Activated naive CD4-positive, alpha-beta T cell treated with anti-CD3 and anti-CD28 coated beads, Interleukin-2, amount 10 ng/mL, durations not matched to agents 7 days and 5 days (primary cell): ENCODE results near the gene CD33.

Experiments
- CTCF ChIA-PET: fragments of 350-600 bp; sonication (Branson Sonifier 250); formaldehyde crosslinking; loops from one replicate; lab custom pipeline; 2021; ENCODE audit warnings: antibody characterized with exemption; lab: Charles Lee
- DNase-seq: peaks from one replicate; pipeline ENCODE4 v3.0.0-alpha.2; 2020
- H3K27ac Mint-ChIP-seq: one replicate; pipeline ENCODE4 v1.8.0; 2021; ENCODE audit warnings: mild to moderate bottlenecking, moderate library complexity, mixed read lengths
- H3K27me3 Mint-ChIP-seq: one replicate; pipeline ENCODE4 v1.8.0; 2021; ENCODE audit warnings: mild to moderate bottlenecking, mixed read lengths
- H3K36me3 Mint-ChIP-seq: one replicate; pipeline ENCODE4 v1.8.0; 2021; ENCODE audit warnings: mixed read lengths
- H3K4me1 Mint-ChIP-seq: one replicate; pipeline ENCODE4 v1.8.0; 2021; ENCODE audit warnings: mixed read lengths
- H3K4me3 Mint-ChIP-seq: one replicate; pipeline ENCODE4 v1.8.0; 2021; ENCODE audit warnings: mild to moderate bottlenecking, moderate library complexity, mixed read lengths
- H3K9me3 Mint-ChIP-seq: one replicate; pipeline ENCODE4 v1.8.0; 2021; ENCODE audit warnings: mixed read lengths

The CD33 gene

DNA sequence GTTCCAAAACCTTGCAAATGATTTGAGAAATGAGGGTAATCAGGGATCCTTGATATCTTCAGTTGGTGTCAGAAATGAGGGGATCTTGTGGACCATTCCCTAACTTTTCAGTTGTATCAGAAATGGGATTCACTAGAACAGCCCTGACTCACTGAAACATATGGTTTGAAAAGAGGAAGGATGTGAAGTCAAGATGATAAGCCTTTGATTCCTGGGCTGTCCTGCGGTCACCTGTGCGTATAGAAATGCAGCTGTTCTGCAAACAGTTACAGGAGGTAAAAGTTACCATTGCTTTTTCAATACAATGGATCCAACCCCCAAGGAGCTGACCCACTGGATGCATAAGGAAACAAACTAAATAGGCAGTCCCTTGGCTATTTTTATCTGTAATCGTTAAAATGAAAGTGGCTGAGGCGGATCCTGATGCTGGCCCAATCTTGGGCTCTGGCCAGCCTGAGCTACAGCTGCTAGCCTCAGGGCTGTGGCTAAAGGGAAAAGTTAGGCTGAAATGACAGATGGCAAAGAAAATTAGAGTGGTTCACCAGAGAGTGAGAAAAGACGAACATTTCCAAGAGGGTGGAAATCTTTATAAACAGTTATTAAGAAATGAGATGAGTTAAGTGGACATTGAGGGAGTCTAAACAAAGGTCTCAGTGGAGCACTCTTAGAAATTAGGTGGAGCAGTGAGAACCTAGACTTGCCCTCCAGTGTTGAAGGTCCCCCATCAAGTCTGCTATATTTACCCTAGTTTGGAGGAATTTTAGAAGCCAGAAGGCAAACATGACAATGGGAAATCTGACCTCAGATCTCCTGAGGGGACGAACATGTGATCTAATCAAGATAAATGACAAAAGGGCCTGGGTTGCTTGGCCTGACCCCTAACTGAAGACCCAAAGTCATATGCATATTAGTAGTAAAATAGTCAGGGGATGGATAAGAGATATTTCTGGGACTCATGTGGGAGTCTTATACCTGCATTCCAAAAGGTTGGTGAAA is 33.6 kb downstream of the CD33 start:
- CTCF ChIA-PET, result interaction anchor here (0.9 to 5.4 kb wide), 15 partner anchors 11 to 238 kb away, joined by 3 to 125 read pairs (median 3); no protein-coding TSS in a partner anchor
- no peaks in the 10 kb centered on the region for H3K36me3 Mint-ChIP-seq
- peaks cover 10% of the 10 kb centered on the region for H3K27me3 Mint-ChIP-seq
- H3K9me3 Mint-ChIP-seq, result peaks cover 4% of the 10 kb centered on the region
- peaks cover 52% of the 10 kb centered on the region for H3K4me1 Mint-ChIP-seq
- DNase-seq, result peak; percentile 49
- H3K27ac Mint-ChIP-seq, result peak overlapping the region; percentile 76
- H3K4me3 Mint-ChIP-seq, result peak overlapping the region; percentile 35

DNA sequence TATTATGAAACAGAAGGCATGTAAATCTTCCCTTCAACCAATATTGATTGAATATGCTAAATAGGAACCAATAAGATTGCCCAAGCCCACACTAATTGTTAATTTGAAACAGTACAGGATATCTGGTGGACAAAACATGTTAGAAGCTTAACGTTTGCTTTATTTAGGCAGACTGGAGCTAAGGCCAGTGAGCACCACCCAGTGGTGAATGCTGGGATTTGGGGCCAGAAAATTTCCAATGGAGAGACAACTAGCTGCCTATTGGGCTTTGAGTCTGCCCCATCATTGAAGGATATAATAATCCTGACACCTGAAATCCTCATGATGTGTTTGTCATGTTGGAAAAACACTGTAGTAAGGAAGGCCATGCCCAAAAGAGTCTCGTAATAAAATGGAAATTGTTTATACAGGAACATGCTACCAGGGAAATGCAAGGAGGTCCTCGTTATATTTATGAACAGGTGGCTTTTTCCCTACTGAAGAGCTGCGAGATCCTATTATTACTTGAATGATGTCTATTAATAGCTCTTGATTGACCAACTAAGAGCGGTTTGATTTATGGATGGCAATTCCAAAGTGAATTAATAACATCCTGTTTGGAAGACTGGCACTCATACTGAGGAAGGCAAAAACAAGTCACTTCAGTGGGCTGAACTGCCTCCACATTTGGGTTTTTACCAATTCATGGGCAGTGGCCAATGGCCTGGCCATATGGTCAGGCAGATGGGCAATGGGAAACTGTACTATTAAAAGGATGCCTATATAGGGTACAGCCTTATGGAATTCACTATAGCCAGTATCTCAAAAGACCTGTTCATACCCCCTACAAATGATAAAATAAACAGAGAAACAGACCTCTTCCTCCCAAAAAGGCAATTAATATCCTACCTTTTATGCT is 34.7 kb downstream of the CD33 start:
- H3K4me1 Mint-ChIP-seq, result peaks cover 40% of the 10 kb centered on the region
- no peak overlapping the region for H3K27ac Mint-ChIP-seq
- H3K9me3 Mint-ChIP-seq, result peaks cover 4% of the 10 kb centered on the region
- no peaks in the 10 kb centered on the region for H3K36me3 Mint-ChIP-seq
- H3K27me3 Mint-ChIP-seq, result peaks cover 19% of the 10 kb centered on the region
- H3K4me3 Mint-ChIP-seq, result no peak overlapping the region
- peak; percentile 77 for DNase-seq
- CTCF ChIA-PET, result interaction anchor here (0.6 to 5.4 kb wide), 16 partner anchors 11 to 239 kb away, joined by 3 to 125 read pairs (median 3); no protein-coding TSS in a partner anchor

DNA sequence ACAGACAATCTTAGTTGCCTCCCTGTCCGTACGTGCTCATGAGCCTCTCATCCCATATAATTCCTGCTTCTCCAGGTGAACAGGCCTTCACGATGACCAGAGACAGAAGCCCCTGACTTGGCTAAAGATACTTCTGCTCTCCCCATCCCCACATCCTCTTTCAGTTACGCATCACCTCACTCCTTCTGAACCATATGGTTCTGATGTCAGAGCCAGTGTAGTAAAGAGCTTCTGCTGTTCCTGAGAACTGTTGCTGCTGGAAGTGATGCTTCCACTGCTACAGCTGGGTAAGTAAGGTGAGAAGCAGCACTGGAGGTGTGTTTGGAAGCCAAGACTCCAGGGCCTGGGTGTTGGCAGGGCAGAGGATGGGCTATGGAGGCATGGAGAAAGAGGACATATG is 38.9 kb downstream of the CD33 start:
- H3K9me3 Mint-ChIP-seq, result no peaks in the 10 kb centered on the region
- DNase-seq, result no peak
- no peak overlapping the region for H3K27ac Mint-ChIP-seq
- no peak overlapping the region for H3K4me3 Mint-ChIP-seq
- H3K36me3 Mint-ChIP-seq, result no peaks in the 10 kb centered on the region
- peaks cover 37% of the 10 kb centered on the region for H3K27me3 Mint-ChIP-seq
- CTCF ChIA-PET, result interaction anchor here (0.6 to 2.9 kb wide), 3 partner anchors 11 to 106 kb away, joined by 3 to 12 read pairs (median 3); no protein-coding TSS in a partner anchor
- peaks cover 10% of the 10 kb centered on the region for H3K4me1 Mint-ChIP-seq

DNA sequence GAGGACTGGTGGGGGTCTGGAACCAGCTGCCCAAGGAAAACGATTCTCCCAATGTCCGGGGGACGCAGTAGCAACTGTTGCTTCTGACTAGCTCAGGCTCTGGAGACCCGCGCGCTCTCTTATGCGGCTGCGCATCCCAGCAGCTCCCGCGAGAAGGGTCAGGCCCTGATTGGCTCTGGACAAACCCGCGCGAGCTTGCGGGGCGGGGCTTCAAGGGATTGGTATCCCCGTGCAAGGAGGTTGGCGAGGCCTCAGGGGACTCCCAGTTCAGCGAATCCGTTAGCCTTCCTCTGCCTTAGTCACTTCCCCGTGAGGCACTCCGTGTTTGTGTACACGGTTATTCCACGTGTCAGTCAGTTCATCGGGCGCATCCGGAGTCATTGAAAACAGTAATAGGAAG is 46.2 kb downstream of the CD33 start:
- H3K4me3 Mint-ChIP-seq, result no peak overlapping the region
- peaks cover 37% of the 10 kb centered on the region for H3K27me3 Mint-ChIP-seq
- no peak for DNase-seq
- CTCF ChIA-PET, result interaction anchor here (2.7 kb wide), 1 partner anchor 11 kb away, joined by 13 read pairs; no protein-coding TSS in a partner anchor
- peaks cover 26% of the 10 kb centered on the region for H3K4me1 Mint-ChIP-seq
- H3K36me3 Mint-ChIP-seq, result no peaks in the 10 kb centered on the region
- H3K9me3 Mint-ChIP-seq, result no peaks in the 10 kb centered on the region
- no peak overlapping the region for H3K27ac Mint-ChIP-seq

DNA sequence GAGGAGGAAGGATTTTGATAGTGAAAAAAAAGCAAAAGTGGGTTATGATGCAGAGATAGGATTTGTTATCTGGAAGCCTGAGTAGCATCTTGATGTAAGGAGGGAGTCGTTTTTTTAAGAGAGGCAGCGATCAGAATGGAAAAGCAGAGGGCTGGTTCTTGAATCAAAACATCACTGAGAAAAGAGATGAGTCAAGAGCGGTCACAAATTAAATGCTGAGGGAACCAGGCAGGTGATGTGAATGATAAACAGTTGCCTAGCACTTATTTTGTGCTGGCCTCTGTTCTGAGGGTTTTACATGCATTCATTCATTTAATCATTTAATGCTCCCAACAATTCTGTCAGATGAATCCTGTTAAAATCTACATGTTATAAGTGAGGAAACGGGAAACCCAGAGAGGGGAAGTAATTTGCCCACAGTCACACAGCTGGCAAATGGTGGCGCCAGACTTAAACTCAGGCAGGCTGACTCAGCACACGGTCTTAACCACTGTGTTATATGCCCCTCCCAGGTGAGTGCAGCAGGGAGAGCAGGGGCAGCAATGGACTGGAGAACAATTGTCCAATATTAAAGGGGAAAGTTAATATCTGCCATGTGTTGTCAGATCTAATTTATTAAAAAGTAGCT is 47.4 kb downstream of the CD33 start:
- CTCF ChIA-PET, result no interaction called here
- peak; percentile 51 for DNase-seq
- no peaks in the 10 kb centered on the region for H3K36me3 Mint-ChIP-seq

DNA sequence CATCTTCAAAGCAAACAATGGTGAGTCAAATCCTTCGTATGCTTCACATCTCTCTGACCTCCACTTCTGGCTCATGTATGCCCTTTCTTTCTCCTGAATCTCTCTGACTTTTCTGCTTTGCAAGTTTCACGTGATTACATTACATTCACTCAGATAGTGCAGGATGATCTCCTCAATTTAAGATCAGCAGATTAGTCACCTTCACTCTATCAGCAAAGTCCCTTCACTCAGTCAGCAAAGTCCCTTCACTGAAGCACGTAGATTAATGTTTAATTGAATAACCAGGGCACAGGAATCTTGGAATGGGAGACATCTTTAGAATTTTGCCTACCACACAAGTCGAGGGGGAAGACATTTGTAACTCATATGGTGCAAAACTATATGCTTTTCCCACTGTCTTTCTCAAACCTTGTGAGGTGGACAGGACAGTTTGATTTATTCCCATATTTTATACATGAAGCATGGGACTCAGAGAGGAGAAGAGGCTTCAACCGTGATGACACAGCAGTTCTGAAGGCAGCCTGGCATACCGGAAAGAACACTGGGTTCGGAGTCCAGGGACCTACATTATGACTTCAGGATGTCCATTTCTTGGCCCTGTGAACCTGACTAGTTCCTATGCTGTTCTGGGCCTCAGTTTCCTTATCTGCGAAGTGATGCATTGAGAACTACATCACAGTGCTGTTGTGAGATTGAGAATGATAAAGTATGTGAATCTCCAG is 49.3 kb downstream of the CD33 start:
- no peaks in the 10 kb centered on the region for H3K36me3 Mint-ChIP-seq
- no peak overlapping the region for H3K4me3 Mint-ChIP-seq
- peaks cover 23% of the 10 kb centered on the region for H3K4me1 Mint-ChIP-seq
- H3K27me3 Mint-ChIP-seq, result peaks cover 44% of the 10 kb centered on the region
- DNase-seq, result no peak
- H3K9me3 Mint-ChIP-seq, result no peaks in the 10 kb centered on the region
- CTCF ChIA-PET, result no interaction called here
- H3K27ac Mint-ChIP-seq, result no peak overlapping the region

More for the DNA sequence above, 47.4 kb downstream of the CD33 start:
- Mint-ChIP-seq H3K4me1 (peaks cover 23% of the 10 kb centered on the region), H3K9me3 (no peaks in the 10 kb centered on the region), H3K27ac (peak overlapping the region; percentile 84), H3K27me3 (peaks cover 34% of the 10 kb centered on the region), H3K4me3 (peak overlapping the region; percentile 22)

DNA sequence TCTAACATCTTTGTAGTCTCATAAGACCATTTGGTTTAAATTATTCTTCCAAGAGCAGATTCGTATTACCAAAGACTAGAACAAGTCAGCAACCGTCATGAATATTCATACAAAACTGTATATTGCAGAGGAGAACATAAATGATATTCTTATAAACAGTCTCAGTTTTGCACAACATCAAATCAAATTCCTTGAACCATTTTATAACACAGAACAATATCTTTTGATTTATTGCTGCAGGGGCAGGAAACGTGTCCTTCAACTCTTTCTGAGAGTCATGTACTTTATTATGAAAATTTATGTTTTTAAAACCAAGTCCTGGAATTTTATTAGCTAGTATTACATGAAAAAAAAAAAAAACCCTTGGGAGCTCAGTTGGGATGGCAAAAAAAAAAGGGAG is 52.2 kb downstream of the CD33 start:
- Mint-ChIP-seq H3K36me3 (no peaks in the 10 kb centered on the region), H3K27me3 (peaks cover 53% of the 10 kb centered on the region), H3K9me3 (no peaks in the 10 kb centered on the region), H3K27ac (no peak overlapping the region), H3K4me3 (no peak overlapping the region), H3K4me1 (peaks cover 17% of the 10 kb centered on the region)
- CTCF ChIA-PET, result no interaction called here
- DNase-seq, result no peak

DNA sequence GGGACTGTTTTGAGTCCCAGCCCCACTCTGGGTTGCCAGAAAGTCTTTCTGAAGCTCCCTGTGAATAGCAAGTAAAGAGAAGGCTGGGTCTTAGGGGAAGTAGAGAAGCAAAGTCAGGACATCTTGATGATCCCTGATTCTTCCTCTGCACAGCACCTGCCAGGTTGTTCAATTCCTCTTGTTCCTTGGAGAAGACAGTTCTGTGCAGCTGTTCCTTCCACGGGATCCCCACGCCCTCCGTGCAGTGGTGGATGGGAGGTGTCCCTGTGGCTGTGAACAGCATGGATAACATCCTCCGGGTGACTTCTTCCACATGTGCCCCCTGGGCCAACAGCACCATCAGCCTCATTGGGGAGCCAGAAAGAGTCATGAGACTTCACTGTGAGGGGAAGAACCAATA is 57.5 kb downstream of the CD33 start:
- H3K4me1 Mint-ChIP-seq, result no peaks in the 10 kb centered on the region
- H3K27ac Mint-ChIP-seq, result no peak overlapping the region
- CTCF ChIA-PET, result interaction anchor here (0.8 kb wide), 1 partner anchor 23 kb away, joined by 3 read pairs; no protein-coding TSS in a partner anchor

DNA sequence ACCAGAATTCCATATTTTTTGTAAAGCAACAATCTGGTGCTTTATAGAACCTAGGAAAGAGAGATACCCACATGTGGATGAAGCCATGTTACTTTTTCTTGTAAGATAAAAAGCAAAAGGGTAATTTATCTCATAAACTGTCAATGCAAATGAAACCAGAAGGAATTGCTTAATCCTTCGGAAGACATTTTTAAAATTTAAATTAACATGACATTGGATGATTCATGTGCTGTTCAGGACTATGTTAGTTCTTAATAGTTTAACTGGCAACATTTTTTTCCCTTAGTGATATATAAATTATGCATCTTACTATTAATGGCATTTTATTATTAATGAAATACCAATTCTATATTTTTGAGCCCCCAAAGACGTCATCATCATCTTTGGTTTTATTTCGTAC is 60.8 kb downstream of the CD33 start:
- no peak for DNase-seq
- H3K27ac Mint-ChIP-seq, result no peak overlapping the region
- H3K4me3 Mint-ChIP-seq, result no peak overlapping the region
- no peaks in the 10 kb centered on the region for H3K9me3 Mint-ChIP-seq
- CTCF ChIA-PET, result no interaction called here
- H3K36me3 Mint-ChIP-seq, result no peaks in the 10 kb centered on the region
- peaks cover 24% of the 10 kb centered on the region for H3K27me3 Mint-ChIP-seq
- no peaks in the 10 kb centered on the region for H3K4me1 Mint-ChIP-seq

More for the DNA sequence above, 57.5 kb downstream of the CD33 start:
- no peak overlapping the region for H3K4me3 Mint-ChIP-seq
- no peak for DNase-seq
- H3K9me3 Mint-ChIP-seq, result no peaks in the 10 kb centered on the region
- no peaks in the 10 kb centered on the region for H3K36me3 Mint-ChIP-seq
- peaks cover 49% of the 10 kb centered on the region for H3K27me3 Mint-ChIP-seq
